Neural crest cell (in vitro differentiated cells): ENCODE measurements around the gene RFFL. TPM values are rescaled to one million over a fixed set of nuclear protein-coding genes. Genes with fewer than 3 reads are reported as not detected.
A peak's percentile ranks its signal among the peaks of the same experiment; 100 is the strongest.

Source experiments
- DNase-seq: peaks from one replicate; pipeline ENCODE4 v3.0.0; 2021; ENCODE audit warnings: low read depth, mixed read lengths, low spot score
- H3K27ac Mint-ChIP-seq: one replicate; pipeline ENCODE4 v1.8.0; 2021; ENCODE audit warnings: mild to moderate bottlenecking, mixed read lengths; ENCODE audit not compliant: unreplicated experiment
- H3K27me3 Mint-ChIP-seq: 2 replicates; pipeline ENCODE4 v1.8.0; 2021; ENCODE audit warnings: low read depth, mild to moderate bottlenecking, mixed read lengths
- H3K36me3 Mint-ChIP-seq: 2 replicates; pipeline ENCODE4 v1.8.0; 2021; ENCODE audit warnings: low read depth, mild to moderate bottlenecking, mixed read lengths
- H3K4me1 Mint-ChIP-seq: 2 replicates; pipeline ENCODE4 v1.8.0; 2021; ENCODE audit warnings: mixed read lengths
- H3K4me3 Mint-ChIP-seq: one replicate; pipeline ENCODE4 v1.8.0; 2021; ENCODE audit warnings: mild to moderate bottlenecking, mixed read lengths
- H3K9me3 Mint-ChIP-seq: 2 replicates; pipeline ENCODE4 v1.8.0; 2021; ENCODE audit warnings: mixed read lengths
- CTCF ChIP-seq: fragments of 200-600 bp; sonication (generic); conservative IDR thresholded peaks from 2 replicates; pipeline ENCODE4 v1.5.0; 2021; ENCODE audit warnings: antibody characterized with exemption, mild to moderate bottlenecking
- total RNA-seq: library from RNA; stranded (reverse); gene quantifications from 2 replicates; pipeline ENCODE4 v1.2.1, GENCODE V29; 2021

RFFL gene
- total RNA-seq, 1 donor from 2014 or later, result 22.5 TPM

GRCh38 chr17:35010093-35010492, 53.4 kb downstream of the RFFL start:
- no peak for TF ChIP-seq CTCF
- H3K4me1 Mint-ChIP-seq, result peaks cover 13% of the 10 kb centered on the region
- no peaks in the 10 kb centered on the region for H3K27me3 Mint-ChIP-seq
- H3K4me3 Mint-ChIP-seq, result no peak overlapping the region
- no peak overlapping the region for H3K27ac Mint-ChIP-seq
- H3K36me3 Mint-ChIP-seq, result peaks cover 21% of the 10 kb centered on the region
- H3K9me3 Mint-ChIP-seq, result no peaks in the 10 kb centered on the region
- no peak for DNase-seq

GRCh38 chr17:35006961-35007360, 56.5 kb downstream of the RFFL start:
- Mint-ChIP-seq H3K36me3 (peaks cover 31% of the 10 kb centered on the region), H3K4me1 (peaks cover 13% of the 10 kb centered on the region), H3K9me3 (no peaks in the 10 kb centered on the region), H3K27ac (peak overlapping the region; percentile 14), H3K4me3 (peak overlapping the region; percentile 50), H3K27me3 (no peaks in the 10 kb centered on the region)
- TF ChIP-seq CTCF, result no peak
- no peak for DNase-seq

GRCh38 chr17:35006345-35006744, 57.2 kb downstream of the RFFL start:
- Mint-ChIP-seq H3K9me3 (no peaks in the 10 kb centered on the region), H3K36me3 (peaks cover 31% of the 10 kb centered on the region), H3K4me3 (no peak overlapping the region), H3K27me3 (no peaks in the 10 kb centered on the region), H3K27ac (no peak overlapping the region), H3K4me1 (peaks cover 10% of the 10 kb centered on the region)
- no peak for TF ChIP-seq CTCF
- no peak for DNase-seq

GRCh38 chr17:35003778-35004177, 59.7 kb downstream of the RFFL start:
- Mint-ChIP-seq H3K27me3 (no peaks in the 10 kb centered on the region), H3K9me3 (no peaks in the 10 kb centered on the region), H3K4me1 (peaks cover 10% of the 10 kb centered on the region), H3K27ac (no peak overlapping the region), H3K4me3 (no peak overlapping the region), H3K36me3 (peaks cover 29% of the 10 kb centered on the region)
- no peak for TF ChIP-seq CTCF
- DNase-seq, result no peak

- H3K27ac Mint-ChIP-seq, result no peak overlapping the region
- no peaks in the 10 kb centered on the region for H3K9me3 Mint-ChIP-seq
- no peak for DNase-seq
- peaks cover 10% of the 10 kb centered on the region for H3K4me1 Mint-ChIP-seq
- H3K36me3 Mint-ChIP-seq, result peaks cover 25% of the 10 kb centered on the region
- no peaks in the 10 kb centered on the region for H3K27me3 Mint-ChIP-seq
- no peak overlapping the region for H3K4me3 Mint-ChIP-seq
- TF ChIP-seq CTCF, result no peak
These were observed 60.5 kb downstream of the RFFL start for GRCh38 chr17:35002876-35003551.
